DND-41 (cell line): ENCODE data around the gene TRERF1.

ENCODE experiments used
- ATAC-seq: fragments of 200-7000 bp; cut with Tn5 transposase; 3 replicates; pipeline ENCODE4 v1.9.1; 2021; ENCODE audit warnings: low read depth; ENCODE audit not compliant: insufficient read depth
- DNase-seq: peaks from one replicate; pipeline ENCODE4 v3.0.0-alpha.2; 2020
- H2AFZ ChIP-seq: 2 replicates; pipeline ENCODE4 v1.6.0; 2012; ENCODE audit warnings: low read depth, low read length
- H3K27ac ChIP-seq: 2 replicates; pipeline ENCODE4 v1.5.1; 2012; ENCODE audit warnings: low read length, inconsistent platforms
- H3K27me3 ChIP-seq: fragments of 200-600 bp; sonication (generic); 2 replicates; pipeline ENCODE4 v1.6.0; 2012; ENCODE audit warnings: low read length, mild to moderate bottlenecking, inconsistent platforms; ENCODE audit not compliant: insufficient read depth, poor library complexity
- H3K36me3 ChIP-seq: 2 replicates; pipeline ENCODE4 v1.5.1; 2012; ENCODE audit warnings: low read length, inconsistent platforms; ENCODE audit not compliant: insufficient read depth
- H3K4me1 ChIP-seq: 2 replicates; pipeline ENCODE4 v1.5.1; 2012; ENCODE audit warnings: mild to moderate bottlenecking, low read length; ENCODE audit not compliant: insufficient read depth
- H3K4me2 ChIP-seq: 2 replicates; pipeline ENCODE4 v1.6.0; 2012; ENCODE audit warnings: mild to moderate bottlenecking, moderate library complexity, low read length, inconsistent platforms; ENCODE audit not compliant: insufficient read depth
- H3K4me3 ChIP-seq, 2 experiments: fragments of 200-600 bp in 1 of 2; shearing (Covaris generic) in 1 of 2; 2 replicates each; pipeline ENCODE4 v1.5.1; 2012 to 2016; ENCODE audit warnings: inconsistent platforms in 2 of 2, low read length in 2 of 2, mild to moderate bottlenecking in 2 of 2, low read depth in 1 of 2, moderate library complexity in 1 of 2
- H3K79me2 ChIP-seq: 2 replicates; pipeline ENCODE4 v1.6.0; 2012; ENCODE audit warnings: low read length, inconsistent platforms; ENCODE audit not compliant: insufficient read depth
- H3K9ac ChIP-seq: 2 replicates; pipeline ENCODE4 v1.6.0; 2012; ENCODE audit warnings: low read depth, mild to moderate bottlenecking, inconsistent platforms, low read length, moderate library complexity
- H3K9me3 ChIP-seq: 2 replicates; pipeline ENCODE4 v1.5.1; 2012; ENCODE audit warnings: low read length, moderate library complexity, mild to moderate bottlenecking, inconsistent platforms; ENCODE audit not compliant: insufficient read depth, severe bottlenecking
- H4K20me1 ChIP-seq: 2 replicates; pipeline ENCODE4 v1.6.0; 2012; ENCODE audit warnings: low read length; ENCODE audit not compliant: insufficient read depth
- EZH2 ChIP-seq: IDR thresholded peaks from 3 replicates; pipeline ENCODE4 v1.6.1; 2012; ENCODE audit warnings: borderline replicate concordance, low read depth, mild to moderate bottlenecking, moderate library complexity, low read length, inconsistent platforms; ENCODE audit not compliant: severe bottlenecking
- TF ChIP-seq, protein P1 (sequence below): IDR thresholded peaks from 2 replicates; pipeline ENCODE4 v1.5.1; 2012; ENCODE audit warnings: borderline replicate concordance, low read length, moderate library complexity, mild to moderate bottlenecking; ENCODE audit not compliant: poor library complexity, severe bottlenecking; ENCODE audit errors: extremely low read depth

Gene TRERF1

GRCh38 chr6:42405021-42405420 lies 46.7 kb downstream of the TRERF1 start:
- H3K27ac ChIP-seq, result no peak overlapping the region
- no peak overlapping the region for H3K9ac ChIP-seq
- no peak overlapping the region for H3K4me3 ChIP-seq
- no peak overlapping the region for H2AFZ ChIP-seq
- H3K27me3 ChIP-seq, result no peaks in the 10 kb centered on the region
- no peaks in the 10 kb centered on the region for H3K9me3 ChIP-seq
- H4K20me1 ChIP-seq, result peaks cover 44% of the 10 kb centered on the region
- ATAC-seq, result no peak
- no peaks in the 10 kb centered on the region for H3K36me3 ChIP-seq
- H3K4me1 ChIP-seq, result no peaks in the 10 kb centered on the region
- no peaks in the 10 kb centered on the region for H3K79me2 ChIP-seq
- TF ChIP-seq EZH2, result no peak
- TF ChIP-seq, protein P1, sequence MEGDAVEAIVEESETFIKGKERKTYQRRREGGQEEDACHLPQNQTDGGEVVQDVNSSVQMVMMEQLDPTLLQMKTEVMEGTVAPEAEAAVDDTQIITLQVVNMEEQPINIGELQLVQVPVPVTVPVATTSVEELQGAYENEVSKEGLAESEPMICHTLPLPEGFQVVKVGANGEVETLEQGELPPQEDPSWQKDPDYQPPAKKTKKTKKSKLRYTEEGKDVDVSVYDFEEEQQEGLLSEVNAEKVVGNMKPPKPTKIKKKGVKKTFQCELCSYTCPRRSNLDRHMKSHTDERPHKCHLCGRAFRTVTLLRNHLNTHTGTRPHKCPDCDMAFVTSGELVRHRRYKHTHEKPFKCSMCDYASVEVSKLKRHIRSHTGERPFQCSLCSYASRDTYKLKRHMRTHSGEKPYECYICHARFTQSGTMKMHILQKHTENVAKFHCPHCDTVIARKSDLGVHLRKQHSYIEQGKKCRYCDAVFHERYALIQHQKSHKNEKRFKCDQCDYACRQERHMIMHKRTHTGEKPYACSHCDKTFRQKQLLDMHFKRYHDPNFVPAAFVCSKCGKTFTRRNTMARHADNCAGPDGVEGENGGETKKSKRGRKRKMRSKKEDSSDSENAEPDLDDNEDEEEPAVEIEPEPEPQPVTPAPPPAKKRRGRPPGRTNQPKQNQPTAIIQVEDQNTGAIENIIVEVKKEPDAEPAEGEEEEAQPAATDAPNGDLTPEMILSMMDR, result no peak
- no peak overlapping the region for H3K4me2 ChIP-seq
- DNase-seq, result no peak

DNA sequence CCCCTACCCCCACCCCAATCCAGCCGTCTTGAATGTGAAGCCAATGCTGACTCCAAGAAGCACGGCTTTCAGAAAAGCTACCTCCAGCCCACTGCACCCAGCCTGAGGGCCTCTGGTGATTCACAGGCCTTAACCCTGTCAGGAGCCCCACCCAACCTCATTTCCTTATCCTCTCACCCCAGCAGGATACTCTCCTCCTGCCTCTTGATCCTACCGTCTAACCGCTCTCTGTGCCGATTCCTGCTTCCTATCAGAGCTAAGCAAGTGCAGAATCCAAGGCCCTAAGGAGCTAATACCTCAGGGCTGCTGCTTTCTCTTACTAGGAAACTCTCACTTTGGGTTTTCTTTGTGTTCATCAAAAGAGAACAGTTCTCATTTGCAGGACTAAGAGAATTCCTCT lies 47.2 kb downstream of the TRERF1 start:
- H3K27ac ChIP-seq, result no peak overlapping the region
- no peak overlapping the region for H3K4me3 ChIP-seq
- no peak for TF ChIP-seq EZH2
- TF ChIP-seq, protein P1, result no peak
- H3K9ac ChIP-seq, result no peak overlapping the region
- H3K36me3 ChIP-seq, result no peaks in the 10 kb centered on the region
- no peak overlapping the region for H2AFZ ChIP-seq
- H3K4me2 ChIP-seq, result no peak overlapping the region
- H3K79me2 ChIP-seq, result 0 out of 2 replicates have a peak, but pooled peaks cover 2% of the 10 kb centered on the region
- H3K4me1 ChIP-seq, result no peaks in the 10 kb centered on the region
- H4K20me1 ChIP-seq, result peaks cover 50% of the 10 kb centered on the region
- H3K9me3 ChIP-seq, result no peaks in the 10 kb centered on the region
- no peaks in the 10 kb centered on the region for H3K27me3 ChIP-seq
- ATAC-seq, result no peak
- DNase-seq, result no peak

GRCh38 chr6:42403831-42404230 lies 47.9 kb downstream of the TRERF1 start:
- no peak overlapping the region for H3K27ac ChIP-seq
- H3K4me3 ChIP-seq, result no peak overlapping the region
- no peaks in the 10 kb centered on the region for H3K36me3 ChIP-seq
- H3K4me1 ChIP-seq, result no peaks in the 10 kb centered on the region
- no peaks in the 10 kb centered on the region for H3K27me3 ChIP-seq
- no peak overlapping the region for H2AFZ ChIP-seq
- no peak for DNase-seq
- 0 out of 2 replicates have a peak, but pooled peaks cover 2% of the 10 kb centered on the region for H3K79me2 ChIP-seq
- no peak overlapping the region for H3K4me2 ChIP-seq
- H3K9ac ChIP-seq, result no peak overlapping the region
- TF ChIP-seq, protein P1, result no peak
- TF ChIP-seq EZH2, result no peak
- peaks cover 51% of the 10 kb centered on the region for H4K20me1 ChIP-seq
- no peak for ATAC-seq
- no peaks in the 10 kb centered on the region for H3K9me3 ChIP-seq

- H3K27me3 ChIP-seq, result no peaks in the 10 kb centered on the region
- H3K4me1 ChIP-seq, result no peaks in the 10 kb centered on the region
- H3K4me2 ChIP-seq, result no peak overlapping the region
- H3K79me2 ChIP-seq, result 0 out of 2 replicates have a peak, but pooled peaks cover 2% of the 10 kb centered on the region
- TF ChIP-seq, protein P1, result no peak
- no peak for TF ChIP-seq EZH2
- peaks cover 55% of the 10 kb centered on the region for H4K20me1 ChIP-seq
- DNase-seq, result no peak
- no peak overlapping the region for H3K9ac ChIP-seq
- no peaks in the 10 kb centered on the region for H3K9me3 ChIP-seq
- no peak overlapping the region for H2AFZ ChIP-seq
- H3K27ac ChIP-seq, result no peak overlapping the region
- no peak for ATAC-seq
- no peaks in the 10 kb centered on the region for H3K36me3 ChIP-seq
- no peak overlapping the region for H3K4me3 ChIP-seq
These were observed 48.3 kb downstream of the TRERF1 start for GRCh38 chr6:42403421-42403820.
